ENCODE measurements around the gene SLF2.

DNA sequence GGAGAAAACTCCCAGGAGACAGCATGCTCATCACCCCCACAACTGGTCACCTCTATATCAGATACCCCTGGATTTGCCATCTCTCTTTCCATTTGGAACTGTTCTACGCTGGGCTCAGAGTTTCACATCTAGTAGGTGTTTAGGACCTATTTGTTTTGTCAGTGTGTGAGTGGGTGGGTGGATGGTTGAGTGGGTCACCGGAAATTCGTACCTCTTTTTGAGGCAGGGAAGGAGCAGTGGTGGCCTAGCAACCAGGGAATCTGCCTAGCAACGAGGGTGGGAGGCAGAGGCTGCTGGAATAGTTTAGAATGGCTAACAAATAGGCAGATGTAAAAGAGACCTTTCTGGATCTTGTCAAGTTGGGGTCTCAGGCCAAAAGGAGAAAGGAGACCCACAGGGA lies 23.2 kb upstream of the SLF2 start:
- no peak for TF ChIP-seq ZNF274 (IDR thresholded peaks at IDR 0.05; ENCODE audit: low read depth, low read length)
- TF ChIP-seq, protein P1, sequence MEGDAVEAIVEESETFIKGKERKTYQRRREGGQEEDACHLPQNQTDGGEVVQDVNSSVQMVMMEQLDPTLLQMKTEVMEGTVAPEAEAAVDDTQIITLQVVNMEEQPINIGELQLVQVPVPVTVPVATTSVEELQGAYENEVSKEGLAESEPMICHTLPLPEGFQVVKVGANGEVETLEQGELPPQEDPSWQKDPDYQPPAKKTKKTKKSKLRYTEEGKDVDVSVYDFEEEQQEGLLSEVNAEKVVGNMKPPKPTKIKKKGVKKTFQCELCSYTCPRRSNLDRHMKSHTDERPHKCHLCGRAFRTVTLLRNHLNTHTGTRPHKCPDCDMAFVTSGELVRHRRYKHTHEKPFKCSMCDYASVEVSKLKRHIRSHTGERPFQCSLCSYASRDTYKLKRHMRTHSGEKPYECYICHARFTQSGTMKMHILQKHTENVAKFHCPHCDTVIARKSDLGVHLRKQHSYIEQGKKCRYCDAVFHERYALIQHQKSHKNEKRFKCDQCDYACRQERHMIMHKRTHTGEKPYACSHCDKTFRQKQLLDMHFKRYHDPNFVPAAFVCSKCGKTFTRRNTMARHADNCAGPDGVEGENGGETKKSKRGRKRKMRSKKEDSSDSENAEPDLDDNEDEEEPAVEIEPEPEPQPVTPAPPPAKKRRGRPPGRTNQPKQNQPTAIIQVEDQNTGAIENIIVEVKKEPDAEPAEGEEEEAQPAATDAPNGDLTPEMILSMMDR (IDR thresholded peaks at IDR 0.05 in 2 of 3, conservative IDR thresholded peaks at IDR 0.05 in 1 of 3; ENCODE audit: borderline replicate concordance in 1 of 3, insufficient read depth in 1 of 3, low read depth in 2 of 3, low read length in 2 of 3) = no peak
- TF ChIP-seq SIN3A (IDR thresholded peaks at IDR 0.05; ENCODE audit: low read depth) = no peak
- no peak for TF ChIP-seq POLR2AphosphoS5 (IDR thresholded peaks at IDR 0.05; ENCODE audit: low read depth, low read length)
- no peak for TF ChIP-seq EZH2phosphoT487 (IDR thresholded peaks at IDR 0.05; ENCODE audit: borderline replicate concordance)
- TF ChIP-seq SP1 (IDR thresholded peaks at IDR 0.05; ENCODE audit: low read depth) = no peak
- no peak for TF ChIP-seq TCF7L2 (IDR thresholded peaks at IDR 0.05; ENCODE audit: borderline replicate concordance, extremely low read depth, insufficient read depth, insufficient read length)

Data from HCT116 (cell line).